GM23338 (cell line): Measurements from ENCODE around the gene PPP2R1A.

ENCODE experiments used
- CREB1 ChIP-seq: fragments of 250-450 bp; sonication (Bioruptor Pico); IDR thresholded peaks from 2 replicates; pipeline ENCODE4 v1.5.0; 2020; ENCODE audit warnings: low read depth, mild to moderate bottlenecking, moderate library complexity
- ETS1 ChIP-seq: IDR thresholded peaks from 2 replicates; pipeline ENCODE4 v1.6.1; 2016; ENCODE audit warnings: antibody characterized with exemption
- EZH2 ChIP-seq: fragments of 200-600 bp; sonication (generic); IDR thresholded peaks from one replicate; pipeline ENCODE4 v1.8.0; 2017; ENCODE audit warnings: antibody characterized with exemption, mild to moderate bottlenecking, low read depth; ENCODE audit not compliant: unreplicated experiment
- EZH2phosphoT487 ChIP-seq: fragments of 200-600 bp; sonication (generic); IDR thresholded peaks from one replicate; pipeline ENCODE4 v1.8.1; 2018; ENCODE audit warnings: antibody characterized with exemption; ENCODE audit not compliant: unreplicated experiment
- JUNB ChIP-seq: IDR thresholded peaks from one replicate; pipeline ENCODE4 v1.6.1; 2016; ENCODE audit warnings: antibody characterized with exemption; ENCODE audit not compliant: unreplicated experiment
- NANOG ChIP-seq: IDR thresholded peaks from 2 replicates; pipeline ENCODE4 v1.6.1; 2016; ENCODE audit warnings: antibody characterized with exemption, borderline replicate concordance
- POLR2AphosphoS5 ChIP-seq: IDR thresholded peaks from 2 replicates; pipeline ENCODE4 v1.6.1; 2016; ENCODE audit warnings: antibody characterized with exemption, low read depth
- REST ChIP-seq: IDR thresholded peaks from one replicate; pipeline ENCODE4 v1.6.1; 2018; ENCODE audit warnings: antibody characterized with exemption; ENCODE audit not compliant: unreplicated experiment
- STAT1 ChIP-seq: IDR thresholded peaks from one replicate; pipeline ENCODE4 v1.6.1; 2016; ENCODE audit warnings: antibody characterized with exemption; ENCODE audit not compliant: unreplicated experiment
- ZNF114 ChIP-seq: fragments of 250-450 bp; sonication (Bioruptor Pico); IDR thresholded peaks from 2 replicates; pipeline ENCODE4 v1.5.0; 2020; ENCODE audit warnings: mild to moderate bottlenecking, moderate library complexity
- ZNF331 ChIP-seq: fragments of 250-450 bp; sonication (Bioruptor Pico); IDR thresholded peaks from 2 replicates; pipeline ENCODE4 v1.5.0; 2020; ENCODE audit warnings: low read depth, mild to moderate bottlenecking, moderate library complexity
- TF ChIP-seq, protein P1 (sequence below), 2 experiments: fragments of 200-600 bp in 1 of 2; sonication (generic) in 1 of 2; conservative IDR thresholded peaks; 2 replicates each; pipeline versions ENCODE4 v1.5.1 to v1.6.1; 2016 to 2017; ENCODE audit warnings: antibody characterized with exemption in 2 of 2, low read depth in 2 of 2, mild to moderate bottlenecking in 2 of 2, moderate library complexity in 1 of 2

- TF ChIP-seq, protein P1, sequence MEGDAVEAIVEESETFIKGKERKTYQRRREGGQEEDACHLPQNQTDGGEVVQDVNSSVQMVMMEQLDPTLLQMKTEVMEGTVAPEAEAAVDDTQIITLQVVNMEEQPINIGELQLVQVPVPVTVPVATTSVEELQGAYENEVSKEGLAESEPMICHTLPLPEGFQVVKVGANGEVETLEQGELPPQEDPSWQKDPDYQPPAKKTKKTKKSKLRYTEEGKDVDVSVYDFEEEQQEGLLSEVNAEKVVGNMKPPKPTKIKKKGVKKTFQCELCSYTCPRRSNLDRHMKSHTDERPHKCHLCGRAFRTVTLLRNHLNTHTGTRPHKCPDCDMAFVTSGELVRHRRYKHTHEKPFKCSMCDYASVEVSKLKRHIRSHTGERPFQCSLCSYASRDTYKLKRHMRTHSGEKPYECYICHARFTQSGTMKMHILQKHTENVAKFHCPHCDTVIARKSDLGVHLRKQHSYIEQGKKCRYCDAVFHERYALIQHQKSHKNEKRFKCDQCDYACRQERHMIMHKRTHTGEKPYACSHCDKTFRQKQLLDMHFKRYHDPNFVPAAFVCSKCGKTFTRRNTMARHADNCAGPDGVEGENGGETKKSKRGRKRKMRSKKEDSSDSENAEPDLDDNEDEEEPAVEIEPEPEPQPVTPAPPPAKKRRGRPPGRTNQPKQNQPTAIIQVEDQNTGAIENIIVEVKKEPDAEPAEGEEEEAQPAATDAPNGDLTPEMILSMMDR (conservative IDR thresholded peaks at IDR 0.05; ENCODE audit: low read depth in 2 of 2): no peak
- no peak for TF ChIP-seq POLR2AphosphoS5
- no peak for TF ChIP-seq EZH2
- no peak for TF ChIP-seq REST
- TF ChIP-seq ZNF331 (CRISPR knock-in tag): no peak
- TF ChIP-seq ETS1: no peak
- no peak for TF ChIP-seq STAT1
- TF ChIP-seq JUNB: no peak
- TF ChIP-seq EZH2phosphoT487: no peak
- no peak for TF ChIP-seq ZNF114
- no peak for TF ChIP-seq CREB1
- no peak for TF ChIP-seq NANOG
These were observed 8.1 kb downstream of the PPP2R1A start for GRCh38 chr19:52197964-52198363.
